ENCODE results near the gene CORO7.

Gene CORO7

DNA sequence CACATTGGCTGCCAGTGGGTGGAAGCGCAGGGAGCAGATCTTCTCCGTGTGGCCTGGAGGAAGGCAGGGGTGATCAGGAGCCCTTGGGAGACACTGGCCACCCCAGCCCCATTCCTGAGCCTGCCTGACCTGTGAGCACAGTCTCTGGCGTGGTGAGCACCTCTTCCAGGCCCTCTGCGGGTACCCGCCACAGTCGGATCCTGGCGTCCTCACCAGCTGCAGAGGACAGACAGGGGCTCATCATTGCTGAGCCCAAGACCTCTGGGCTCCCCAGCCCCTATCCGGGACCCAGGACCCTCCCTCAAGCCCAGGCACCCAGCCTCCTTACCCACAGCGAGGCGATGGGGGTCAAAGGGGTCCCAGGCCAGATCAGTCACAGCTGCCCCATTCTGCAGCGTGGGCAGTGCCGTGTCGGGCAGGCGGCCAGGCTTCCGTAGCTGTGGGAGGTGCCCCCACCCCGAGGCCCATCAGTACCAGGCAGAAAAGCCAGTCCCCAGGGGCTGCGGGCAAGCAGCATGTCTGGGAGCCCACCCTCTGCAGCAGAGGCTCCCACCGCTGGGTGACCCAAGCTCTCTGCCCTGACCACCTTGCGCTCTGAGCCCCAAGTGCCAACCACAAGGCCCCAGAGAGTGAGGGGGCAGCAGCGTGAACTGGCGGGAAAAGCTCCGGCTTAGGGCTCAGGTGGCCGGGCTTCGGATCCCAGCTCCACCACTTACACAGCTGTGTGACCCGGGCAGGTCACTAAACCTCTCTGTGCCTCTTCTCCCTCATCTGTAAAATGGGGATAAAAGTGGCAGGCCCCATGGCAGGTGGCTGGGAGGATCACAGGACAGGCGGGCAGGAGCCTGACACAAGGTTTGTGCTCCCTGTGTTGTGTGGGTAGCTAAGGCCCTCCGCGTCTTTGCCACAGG lies 55.1 kb downstream of the CORO7 start:
- Histone ChIP-seq H3K9ac (ENCODE audit: low read depth, low read length) (no peak overlapping the region), H3K9me3 (ENCODE audit: control insufficient read depth, insufficient read depth, low read length) (no peaks in the 10 kb centered on the region), H3K36me3 (ENCODE audit: control insufficient read depth, insufficient read depth, low read length) (peaks cover 3% of the 10 kb centered on the region), H3K27me3 (ENCODE audit: control insufficient read depth, insufficient read depth, low read length) (no peaks in the 10 kb centered on the region), H3K4me1 (ENCODE audit: control insufficient read depth, insufficient read depth, low read length) (no peaks in the 10 kb centered on the region), H3K4me3 (ENCODE audit: low read depth, low read length) (no peak overlapping the region)

- Histone ChIP-seq H3K9me3 (ENCODE audit: control insufficient read depth, insufficient read depth, low read length) (no peaks in the 10 kb centered on the region), H3K4me1 (ENCODE audit: control insufficient read depth, insufficient read depth, low read length) (no peaks in the 10 kb centered on the region), H3K36me3 (ENCODE audit: control insufficient read depth, insufficient read depth, low read length) (peaks cover 3% of the 10 kb centered on the region), H3K27me3 (ENCODE audit: control insufficient read depth, insufficient read depth, low read length) (no peaks in the 10 kb centered on the region), H3K4me3 (ENCODE audit: low read depth, low read length) (no peak overlapping the region), H3K9ac (ENCODE audit: low read depth, low read length) (no peak overlapping the region)
Measured at GRCh38 chr16:4360538-4361021, 55.8 kb downstream of the CORO7 start.

DNA sequence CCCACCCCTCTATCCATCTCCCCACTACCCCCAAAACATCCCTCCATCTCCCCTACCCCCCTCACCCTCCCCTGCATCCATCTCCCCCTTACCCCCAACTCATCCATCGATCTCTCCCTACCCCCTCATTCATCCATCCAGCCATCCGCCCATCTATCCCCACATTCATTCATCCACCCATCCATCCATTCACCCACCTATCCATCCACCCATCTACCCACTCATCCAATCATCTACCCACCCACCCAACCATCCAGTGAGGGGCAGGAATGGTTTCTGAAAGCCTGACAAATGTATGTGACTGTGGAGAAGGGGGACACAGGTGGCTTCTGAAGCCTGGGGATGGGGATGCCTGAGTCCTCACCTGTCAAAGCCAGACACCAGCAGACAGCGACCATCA lies 56.5 kb downstream of the CORO7 start:
- Histone ChIP-seq H3K4me1 (ENCODE audit: control insufficient read depth, insufficient read depth, low read length) (no peaks in the 10 kb centered on the region), H3K9me3 (ENCODE audit: control insufficient read depth, insufficient read depth, low read length) (no peaks in the 10 kb centered on the region), H3K27me3 (ENCODE audit: control insufficient read depth, insufficient read depth, low read length) (no peaks in the 10 kb centered on the region), H3K9ac (ENCODE audit: low read depth, low read length) (no peak overlapping the region), H3K36me3 (ENCODE audit: control insufficient read depth, insufficient read depth, low read length) (peaks cover 3% of the 10 kb centered on the region), H3K4me3 (ENCODE audit: low read depth, low read length) (no peak overlapping the region)

GRCh38 chr16:4358831-4359561 lies 57.4 kb downstream of the CORO7 start:
- Histone ChIP-seq H3K36me3 (ENCODE audit: control insufficient read depth, insufficient read depth, low read length) (peaks cover 3% of the 10 kb centered on the region), H3K4me1 (ENCODE audit: control insufficient read depth, insufficient read depth, low read length) (no peaks in the 10 kb centered on the region), H3K9me3 (ENCODE audit: control insufficient read depth, insufficient read depth, low read length) (no peaks in the 10 kb centered on the region), H3K4me3 (ENCODE audit: low read depth, low read length) (no peak overlapping the region), H3K27me3 (ENCODE audit: control insufficient read depth, insufficient read depth, low read length) (no peaks in the 10 kb centered on the region), H3K9ac (ENCODE audit: low read depth, low read length) (no peak overlapping the region)

DNA sequence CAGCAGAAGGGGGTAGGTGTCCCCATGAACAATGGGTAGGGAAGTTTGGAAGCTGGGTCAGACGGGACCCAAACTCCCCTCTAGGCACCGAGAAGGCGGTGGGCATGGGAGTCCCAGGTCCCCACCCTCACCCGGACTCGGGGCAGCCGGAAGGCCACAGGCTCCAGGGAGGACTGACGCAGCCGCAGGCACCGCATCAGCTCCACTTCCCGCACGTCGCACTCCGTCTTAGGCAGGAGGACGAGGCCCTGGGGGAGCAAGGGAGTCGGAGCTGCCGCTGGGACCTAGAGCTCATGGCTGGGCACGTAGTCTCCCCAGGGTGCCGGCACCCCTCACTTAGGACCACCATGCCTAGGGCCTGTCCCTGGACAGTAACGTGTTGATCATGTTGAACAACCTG lies 58.2 kb downstream of the CORO7 start:
- Histone ChIP-seq H3K36me3 (ENCODE audit: control insufficient read depth, insufficient read depth, low read length) (peaks cover 3% of the 10 kb centered on the region), H3K9me3 (ENCODE audit: control insufficient read depth, insufficient read depth, low read length) (no peaks in the 10 kb centered on the region), H3K4me3 (ENCODE audit: low read depth, low read length) (no peak overlapping the region), H3K9ac (ENCODE audit: low read depth, low read length) (no peak overlapping the region), H3K27me3 (ENCODE audit: control insufficient read depth, insufficient read depth, low read length) (no peaks in the 10 kb centered on the region), H3K4me1 (ENCODE audit: control insufficient read depth, insufficient read depth, low read length) (no peaks in the 10 kb centered on the region)

DNA sequence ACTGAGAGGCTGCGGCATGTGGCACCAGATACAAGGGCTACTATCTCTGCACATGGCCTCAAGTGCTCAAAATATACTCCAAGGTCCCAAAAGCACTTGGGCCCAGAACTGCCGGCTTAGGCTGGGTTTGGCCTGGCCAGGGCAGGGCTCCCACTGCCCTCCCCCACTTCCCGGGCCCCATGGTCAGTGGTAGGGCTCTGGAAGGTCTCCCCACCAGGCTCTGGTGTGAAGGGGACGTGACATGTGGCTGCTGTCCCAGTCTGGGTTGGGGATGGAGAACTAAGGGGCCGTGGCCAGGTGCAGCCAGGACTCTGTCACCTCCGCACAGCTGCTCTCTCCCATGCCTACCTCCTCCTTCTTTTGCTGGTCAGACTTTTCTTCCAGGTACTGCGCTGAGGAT lies 59.6 kb downstream of the CORO7 start:
- Histone ChIP-seq H3K36me3 (ENCODE audit: control insufficient read depth, insufficient read depth, low read length) (peaks cover 3% of the 10 kb centered on the region), H3K9me3 (ENCODE audit: control insufficient read depth, insufficient read depth, low read length) (no peaks in the 10 kb centered on the region), H3K9ac (ENCODE audit: low read depth, low read length) (no peak overlapping the region), H3K27me3 (ENCODE audit: control insufficient read depth, insufficient read depth, low read length) (no peaks in the 10 kb centered on the region), H3K4me1 (ENCODE audit: control insufficient read depth, insufficient read depth, low read length) (no peaks in the 10 kb centered on the region), H3K4me3 (ENCODE audit: low read depth, low read length) (no peak overlapping the region)

GRCh38 chr16:4354512-4355409 lies 61.6 kb downstream of the CORO7 start:
- Histone ChIP-seq H3K4me3 (ENCODE audit: low read depth, low read length) (no peak overlapping the region), H3K9me3 (ENCODE audit: control insufficient read depth, insufficient read depth, low read length) (no peaks in the 10 kb centered on the region), H3K36me3 (ENCODE audit: control insufficient read depth, insufficient read depth, low read length) (peaks cover 5% of the 10 kb centered on the region), H3K9ac (ENCODE audit: low read depth, low read length) (no peak overlapping the region), H3K4me1 (ENCODE audit: control insufficient read depth, insufficient read depth, low read length) (no peaks in the 10 kb centered on the region), H3K27me3 (ENCODE audit: control insufficient read depth, insufficient read depth, low read length) (no peaks in the 10 kb centered on the region)

DNA sequence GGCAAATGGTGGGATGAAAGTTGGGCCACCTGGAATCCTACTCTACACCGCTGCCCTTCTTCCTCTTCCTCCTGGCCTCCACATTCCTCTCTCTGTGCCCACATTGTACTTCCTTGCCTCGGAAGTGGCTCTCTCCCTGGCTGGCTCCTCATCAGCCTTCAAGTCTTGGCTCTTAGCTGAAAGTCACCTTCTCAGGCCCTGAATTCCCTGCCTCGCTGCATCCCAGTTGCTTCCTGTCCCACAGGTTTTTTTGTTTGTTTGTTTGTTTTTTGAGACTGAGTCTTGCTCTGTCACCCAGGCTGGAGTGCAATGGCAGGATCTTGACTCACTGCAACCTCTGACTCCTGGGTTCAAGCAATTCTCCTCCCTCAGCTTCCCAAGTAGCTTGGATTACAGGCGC lies 62.7 kb downstream of the CORO7 start:
- no peaks in the 10 kb centered on the region for H3K27me3 ChIP-seq (ENCODE audit: control insufficient read depth, insufficient read depth, low read length)
- H3K9ac ChIP-seq (ENCODE audit: low read depth, low read length), result no peak overlapping the region
- peaks cover 5% of the 10 kb centered on the region for H3K36me3 ChIP-seq (ENCODE audit: control insufficient read depth, insufficient read depth, low read length)
- H3K4me1 ChIP-seq (ENCODE audit: control insufficient read depth, insufficient read depth, low read length), result no peaks in the 10 kb centered on the region
- H3K9me3 ChIP-seq (ENCODE audit: control insufficient read depth, insufficient read depth, low read length), result no peaks in the 10 kb centered on the region
- no peak overlapping the region for H3K4me3 ChIP-seq (ENCODE audit: low read depth, low read length)

GRCh38 chr16:4352843-4353242 lies 63.6 kb downstream of the CORO7 start:
- Histone ChIP-seq H3K9me3 (ENCODE audit: control insufficient read depth, insufficient read depth, low read length) (no peaks in the 10 kb centered on the region), H3K27me3 (ENCODE audit: control insufficient read depth, insufficient read depth, low read length) (no peaks in the 10 kb centered on the region), H3K4me1 (ENCODE audit: control insufficient read depth, insufficient read depth, low read length) (no peaks in the 10 kb centered on the region), H3K4me3 (ENCODE audit: low read depth, low read length) (no peak overlapping the region), H3K36me3 (ENCODE audit: control insufficient read depth, insufficient read depth, low read length) (peaks cover 10% of the 10 kb centered on the region), H3K9ac (ENCODE audit: low read depth, low read length) (no peak overlapping the region)

DNA sequence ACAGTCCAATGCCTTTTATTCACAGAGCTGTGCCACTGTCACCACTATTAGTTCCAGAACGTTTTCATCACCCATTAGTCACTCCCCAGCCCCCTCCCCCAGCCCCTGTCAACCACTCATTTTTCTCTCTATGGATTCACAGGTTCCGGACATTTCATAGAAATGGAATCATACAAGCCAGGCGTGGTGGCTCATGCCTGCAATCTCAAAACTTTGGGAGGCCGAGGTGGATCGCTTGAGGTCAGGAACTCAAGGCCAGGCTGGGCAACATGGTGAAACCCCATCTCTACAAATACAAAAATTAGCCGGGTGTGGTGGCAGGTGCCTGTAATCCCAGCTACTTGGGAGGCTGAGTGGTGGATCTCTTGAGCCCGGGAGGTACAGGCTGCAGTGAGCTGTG lies 64.5 kb downstream of the CORO7 start:
- Histone ChIP-seq H3K27me3 (ENCODE audit: control insufficient read depth, insufficient read depth, low read length) (no peaks in the 10 kb centered on the region), H3K9ac (ENCODE audit: low read depth, low read length) (no peak overlapping the region), H3K36me3 (ENCODE audit: control insufficient read depth, insufficient read depth, low read length) (peaks cover 10% of the 10 kb centered on the region), H3K4me1 (ENCODE audit: control insufficient read depth, insufficient read depth, low read length) (no peaks in the 10 kb centered on the region), H3K4me3 (ENCODE audit: low read depth, low read length) (no peak overlapping the region), H3K9me3 (ENCODE audit: control insufficient read depth, insufficient read depth, low read length) (no peaks in the 10 kb centered on the region)
